HG03175 (cell line): ENCODE data around the gene RASA3.
"Not testable (repeated sequence)": the region's sequence is repeated elsewhere in the genome, so short reads cannot be mapped to it uniquely, and the experiment has no call there.

Experiments
- ATAC-seq: cut with Tn5 transposase; IDR thresholded peaks from one replicate; pipeline ENCODE4 v1.9.1; 2021; ENCODE audit warnings: mild to moderate bottlenecking, moderate library complexity; ENCODE audit not compliant: unreplicated experiment

RASA3 gene

DNA sequence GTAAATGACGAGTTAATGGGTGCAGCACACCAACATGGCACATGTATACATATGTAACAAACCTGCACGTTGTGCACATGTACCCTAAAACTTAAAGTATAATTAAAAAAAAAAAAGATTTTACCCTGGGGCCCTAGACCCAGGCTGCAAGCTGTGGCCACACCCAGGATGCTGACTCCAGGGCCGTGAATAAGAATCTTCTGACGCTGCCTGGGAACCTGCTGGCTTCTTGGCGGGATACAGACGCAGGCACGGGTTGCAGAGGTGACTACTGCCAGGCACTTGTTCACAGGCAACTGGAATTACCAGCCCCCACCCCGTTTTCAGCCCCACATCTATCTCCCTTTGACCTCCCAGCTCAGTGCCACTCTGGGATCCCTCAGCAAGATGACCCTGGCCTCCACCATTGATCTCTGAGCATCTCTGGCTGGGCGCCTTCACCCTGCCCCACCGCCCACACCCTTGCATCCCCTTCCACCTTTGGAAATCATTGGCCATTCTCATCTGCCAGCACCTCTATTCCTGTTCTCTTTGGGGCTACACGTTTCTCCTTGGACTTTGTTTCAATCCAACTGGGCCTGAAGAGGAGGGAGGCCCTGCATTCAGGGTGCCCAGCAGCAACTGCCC, 25.6 kb upstream of the RASA3 start:
- no peak for ATAC-seq

DNA sequence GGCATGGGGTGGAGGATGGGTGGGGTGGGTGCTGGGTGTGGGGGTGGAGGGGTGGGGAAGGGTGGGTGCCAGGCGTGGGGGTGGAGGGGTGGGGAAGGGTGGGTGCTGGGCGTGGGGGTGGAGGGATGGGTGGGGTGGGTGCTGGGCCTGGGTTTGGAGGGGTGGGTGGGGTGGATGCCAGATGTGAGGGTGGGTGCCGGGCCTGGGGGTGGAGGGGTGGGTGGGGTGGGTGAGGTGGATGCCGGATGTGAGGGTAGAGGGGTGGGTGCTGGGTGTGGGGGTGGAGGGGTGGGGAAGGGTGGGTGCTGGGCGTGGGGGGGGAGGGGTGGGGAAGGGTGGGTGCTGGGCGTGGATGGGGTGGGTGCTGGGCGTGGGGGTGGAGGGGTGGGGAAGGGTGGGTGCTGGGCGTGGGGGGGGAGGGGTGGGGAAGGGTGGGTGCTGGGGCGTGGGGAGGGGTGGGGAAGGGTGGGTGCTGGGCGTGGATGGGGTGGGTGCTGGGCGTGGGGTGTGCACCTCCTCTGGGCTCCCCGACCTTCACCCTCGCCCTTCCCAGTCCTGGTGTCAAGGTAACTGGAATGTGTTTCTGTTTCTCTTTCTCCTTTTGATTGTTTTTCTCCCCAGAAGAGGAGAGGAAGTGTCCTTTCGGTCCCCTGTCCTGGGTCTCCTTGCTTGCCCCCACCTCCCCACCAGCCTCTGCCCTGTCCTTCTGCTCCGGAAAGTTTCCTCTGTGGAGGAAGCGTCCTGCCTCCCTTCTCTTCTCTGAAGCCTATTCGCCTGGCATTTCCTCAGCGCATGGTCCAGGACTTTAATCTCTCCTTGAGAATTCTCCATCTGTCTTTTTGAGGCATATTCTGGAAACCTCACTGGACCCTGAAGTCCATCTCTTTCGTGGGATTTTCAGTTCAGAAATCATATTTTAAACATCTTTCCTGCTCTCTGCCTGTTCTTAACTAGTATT, 23.8 kb upstream of the RASA3 start:
- ATAC-seq = no peak

- no peak for ATAC-seq
These were observed 22.9 kb upstream of the RASA3 start for GRCh38 chr13:114155320-114155719.

DNA sequence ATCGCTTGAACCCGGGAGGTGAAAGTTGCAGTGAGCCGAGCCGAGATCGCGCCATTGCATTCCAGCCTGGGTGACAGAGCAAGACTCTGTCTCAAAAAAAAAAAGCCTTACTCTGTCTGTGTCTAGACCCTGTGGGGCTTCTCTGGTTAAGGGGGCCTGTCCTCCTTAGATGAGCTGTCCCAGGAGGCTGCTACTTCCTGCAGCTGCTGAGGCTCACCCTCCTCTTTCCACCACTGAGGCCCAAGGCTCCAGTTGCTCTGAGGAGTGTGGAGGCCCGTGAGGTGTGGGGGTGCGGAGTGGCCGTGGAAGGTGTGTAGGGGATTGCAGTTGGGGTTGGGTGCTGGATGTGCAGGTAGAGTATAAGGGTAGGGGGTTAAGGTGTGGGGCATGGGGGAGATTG, 22.1 kb upstream of the RASA3 start:
- ATAC-seq = no peak

- ATAC-seq = no peak
These were observed 21.2 kb upstream of the RASA3 start for GRCh38 chr13:114153485-114154080.

DNA sequence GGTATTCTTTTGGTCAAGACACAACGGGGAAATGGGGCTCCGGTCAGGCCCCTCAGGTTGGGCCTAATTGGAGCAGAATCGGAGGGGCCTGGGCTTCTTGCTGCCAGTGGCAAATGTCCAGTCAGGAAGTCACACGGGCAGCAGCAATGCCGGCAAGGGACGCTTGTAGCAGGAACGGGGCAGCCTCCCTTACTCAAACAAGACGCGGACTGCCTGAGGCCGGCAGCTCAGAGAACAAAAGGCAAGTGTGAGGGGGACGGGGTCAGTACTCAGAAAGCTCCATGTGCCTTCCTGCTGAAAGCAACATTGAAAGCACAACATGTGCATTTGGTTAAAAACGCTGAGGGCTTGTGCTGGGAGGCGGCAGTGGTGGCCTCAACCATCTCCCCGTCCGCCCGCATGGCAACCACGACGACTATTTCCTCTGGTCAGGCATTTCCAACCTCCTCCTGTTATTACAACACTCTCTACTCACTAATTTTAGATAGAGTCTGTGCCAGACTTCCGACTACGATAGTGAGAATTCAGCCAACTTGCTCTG, 20.5 kb upstream of the RASA3 start:
- no peak for ATAC-seq

DNA sequence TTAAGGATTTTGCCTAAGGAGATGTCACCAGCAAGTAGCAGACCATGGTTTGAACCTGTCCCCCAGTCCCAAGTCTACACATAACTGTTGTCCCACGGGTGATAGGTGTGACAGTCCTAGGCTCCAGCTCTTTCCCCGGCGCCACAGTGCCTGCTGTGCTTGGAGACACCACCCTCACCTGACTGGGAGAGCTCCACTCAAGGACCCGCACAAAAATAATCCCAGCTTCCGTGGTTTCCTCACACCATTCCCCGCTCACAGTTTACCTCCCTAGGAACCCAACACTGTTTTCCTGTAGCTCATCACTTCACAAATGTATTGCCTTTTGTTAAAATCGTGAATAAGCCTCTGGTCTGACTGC, 19.8 kb upstream of the RASA3 start:
- ATAC-seq = no peak

DNA sequence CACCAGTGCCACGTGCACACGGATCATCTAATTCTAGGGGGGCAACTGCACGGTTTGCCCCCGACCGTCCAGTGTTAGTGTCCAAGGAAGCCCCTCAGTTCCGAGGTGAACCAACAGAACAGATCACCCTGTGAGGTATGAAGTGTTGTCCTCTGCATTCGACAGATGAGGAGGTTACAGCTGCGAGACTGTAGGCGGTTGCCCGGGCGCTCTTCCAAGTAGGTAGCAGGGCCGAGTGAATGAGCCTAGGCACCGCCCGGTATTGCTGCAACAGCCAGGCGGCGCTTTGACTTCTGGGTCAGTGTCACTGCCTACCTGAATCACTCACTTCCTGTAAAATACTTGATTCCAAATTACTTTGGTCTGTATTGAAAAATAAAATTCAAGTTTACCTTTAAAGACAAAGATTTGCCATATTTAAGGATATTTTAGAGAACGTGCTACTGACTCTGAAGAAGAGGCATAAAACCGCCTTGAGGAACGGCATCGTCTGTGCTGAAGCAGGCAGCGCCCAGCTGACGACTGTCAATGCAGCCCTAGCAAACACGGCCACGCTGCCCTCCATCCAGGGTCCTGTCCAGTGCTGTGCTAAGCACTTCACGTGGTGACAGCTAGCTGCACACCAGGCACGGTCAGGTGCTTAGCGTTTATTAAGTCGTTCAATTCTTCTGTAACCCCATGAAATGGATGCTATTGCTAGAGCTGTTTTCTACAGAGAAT, 19.3 kb upstream of the RASA3 start:
- ATAC-seq = no peak

GRCh38 chr13:114151031-114151430, 18.6 kb upstream of the RASA3 start:
- no peak for ATAC-seq

DNA sequence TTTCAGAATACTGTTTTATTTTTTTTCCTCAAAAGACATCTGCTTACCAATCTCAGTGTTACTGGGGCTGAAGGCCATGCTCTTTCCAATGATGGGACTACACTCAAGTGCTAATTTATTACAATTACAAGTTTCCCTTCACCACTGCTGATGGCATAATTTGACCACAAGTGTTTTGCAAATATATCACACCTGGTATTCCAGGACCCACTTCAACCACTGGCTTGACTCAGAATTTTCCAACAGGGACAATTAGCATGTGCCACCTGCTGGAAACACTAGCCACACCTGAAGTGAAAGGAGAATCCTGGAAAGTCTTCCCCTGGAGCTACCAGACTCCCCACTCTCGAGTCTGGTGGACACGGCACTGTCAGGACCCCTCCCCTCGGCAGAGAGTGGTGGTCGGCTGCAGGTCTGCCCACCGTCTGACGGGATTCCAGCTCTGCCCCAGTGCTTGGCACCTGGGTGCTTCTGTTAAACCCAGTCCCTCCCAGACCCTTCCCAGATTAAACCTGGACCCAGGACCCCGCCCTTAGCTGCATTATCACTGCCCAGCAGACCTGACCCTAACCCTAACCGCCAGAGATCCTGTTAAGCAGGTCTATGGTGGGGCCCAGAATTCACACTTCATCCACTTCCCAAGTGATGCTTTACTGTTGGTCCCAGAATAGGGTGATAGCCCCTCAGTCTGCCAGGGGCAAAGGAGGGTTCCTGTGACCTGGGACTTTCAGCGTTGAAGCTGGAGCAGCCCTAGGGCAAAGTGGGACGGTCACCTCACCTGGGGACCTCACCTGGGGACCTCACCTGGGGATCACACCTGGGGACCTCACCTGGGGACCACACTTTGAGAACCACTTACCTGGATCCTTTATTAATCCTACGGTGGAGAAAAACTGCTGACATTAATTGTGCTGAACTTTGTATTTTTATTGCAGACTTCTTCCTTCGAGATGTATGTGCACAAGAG, 17.6 kb upstream of the RASA3 start:
- ATAC-seq = no peak

DNA sequence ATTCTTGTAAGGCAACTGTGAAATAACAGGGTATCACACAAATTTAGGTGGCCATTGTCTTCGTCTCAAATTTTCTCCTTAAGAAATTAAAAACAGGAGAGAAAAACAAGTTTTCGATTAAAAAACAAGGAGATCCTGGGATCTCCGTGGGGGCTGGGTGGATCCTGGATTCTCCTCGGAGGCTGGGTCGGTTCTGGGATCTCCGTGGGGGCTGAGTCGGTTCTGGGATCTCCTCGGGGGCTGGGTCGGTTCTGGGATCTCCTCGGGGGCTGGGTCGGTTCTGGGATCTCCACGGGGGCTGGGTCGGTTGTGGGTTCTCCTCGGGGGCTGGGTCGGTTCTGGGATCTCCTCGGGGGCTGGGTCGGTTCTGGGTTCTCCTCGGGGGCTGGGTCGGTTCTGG, 16.5 kb upstream of the RASA3 start:
- not testable (repeated sequence) for ATAC-seq

GRCh38 chr13:114148521-114148855, 16.1 kb upstream of the RASA3 start:
- peak; percentile 89 for ATAC-seq

GRCh38 chr13:114147803-114148520, 15.5 kb upstream of the RASA3 start:
- ATAC-seq = peak; percentile 9

DNA sequence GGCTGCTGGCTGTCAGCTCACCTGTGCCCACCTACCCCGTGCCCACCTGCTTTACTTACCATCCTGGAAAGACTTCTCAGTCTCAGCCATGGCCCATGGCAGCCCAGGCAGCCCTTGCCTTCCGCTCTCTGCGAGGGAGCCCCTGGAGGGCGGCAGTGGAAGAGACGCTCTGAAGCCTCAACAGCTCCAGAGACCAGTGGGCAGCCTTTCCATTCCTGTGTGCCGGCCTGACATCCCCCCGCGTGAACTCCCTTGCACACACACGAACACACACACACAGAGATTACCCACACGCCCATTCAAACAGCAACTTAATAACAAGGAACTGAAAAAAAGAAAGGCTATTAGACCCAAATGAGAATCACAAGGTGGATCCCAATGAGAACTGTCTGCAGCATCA, 14.2 kb upstream of the RASA3 start:
- ATAC-seq = no peak

- ATAC-seq = no peak
These were observed 13.8 kb upstream of the RASA3 start for GRCh38 chr13:114146173-114146572.

- ATAC-seq = no peak
These were observed 13.3 kb upstream of the RASA3 start for GRCh38 chr13:114145722-114146121.

DNA sequence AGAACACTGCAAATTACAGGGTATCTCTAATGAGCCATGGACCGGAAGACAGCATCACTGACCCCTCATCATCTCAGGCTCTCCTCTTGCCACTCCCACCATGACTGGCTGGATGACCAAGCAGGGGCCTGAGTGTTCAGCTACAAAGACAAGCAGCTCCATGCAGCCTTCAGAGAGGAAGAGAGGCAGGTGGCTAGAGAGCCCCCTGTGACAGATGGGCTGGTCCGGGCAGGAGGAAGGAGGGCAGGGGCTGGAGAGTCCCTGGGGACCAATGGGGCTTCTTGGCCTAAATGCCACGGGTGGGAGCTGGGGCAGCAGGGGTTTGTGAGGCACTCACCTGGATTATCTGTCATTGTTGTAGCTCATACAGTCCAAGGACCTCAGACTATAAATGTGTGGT, 12.8 kb upstream of the RASA3 start:
- no peak for ATAC-seq

DNA sequence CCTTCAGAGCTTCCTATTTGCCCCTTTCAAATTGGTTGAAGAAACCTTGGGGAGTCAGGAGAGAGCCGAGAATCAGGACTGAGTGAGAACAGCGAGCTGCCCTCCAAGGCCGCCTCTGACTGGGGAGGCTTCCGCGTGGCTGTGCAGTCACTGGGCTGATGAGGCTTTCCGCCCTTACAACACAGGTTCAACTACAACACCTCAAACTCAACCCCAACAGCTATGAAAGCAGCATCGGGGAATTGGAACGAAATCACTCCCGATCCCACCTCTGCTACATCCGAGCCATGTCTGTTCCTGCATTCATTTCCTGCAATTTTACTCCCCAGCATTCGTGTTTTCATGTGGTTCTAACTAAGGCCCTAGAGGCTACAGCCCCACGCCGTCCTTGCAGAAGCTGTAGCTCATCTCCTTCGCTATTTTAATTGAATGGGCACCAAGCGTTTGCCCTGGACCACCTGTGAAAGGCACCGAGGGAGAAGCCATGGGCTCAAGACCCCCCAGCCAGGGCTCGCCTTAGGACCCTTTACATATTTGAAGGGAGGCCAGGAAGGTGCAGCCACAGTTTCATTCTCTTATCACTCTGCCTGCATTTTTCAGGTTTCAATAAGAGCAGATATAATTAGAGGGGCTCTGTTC, 12.3 kb upstream of the RASA3 start:
- ATAC-seq = no peak
